CD8-positive, alpha-beta memory T cell (primary cell): Measurements from ENCODE around the gene RXRB. TPM values are rescaled to one million over a fixed set of nuclear protein-coding genes. Genes with fewer than 3 reads are reported as not detected.

ENCODE experiments used
- CTCF ChIA-PET: fragments of 350-600 bp; sonication (Branson Sonifier 250); formaldehyde crosslinking; loops from one replicate; lab custom pipeline; 2021; ENCODE audit warnings: antibody characterized with exemption; lab: Charles Lee
- POLR2A ChIA-PET: fragments of 350-600 bp; sonication (Branson Sonifier 250); formaldehyde crosslinking; loops from one replicate; lab custom pipeline; 2021; ENCODE audit warnings: antibody characterized with exemption; lab: Charles Lee
- DNase-seq, 5 donors: peaks; one replicate each; pipeline versions ENCODE4 v3.0.0 to v3.0.0-alpha.2; 2020 to 2022; ENCODE audit warnings: mixed read lengths in 1 of 5
- H3K27ac ChIP-seq: one replicate; pipeline ENCODE4 v1.7.0; 2013; ENCODE audit warnings: low read depth, mild to moderate bottlenecking, low read length, moderate library complexity
- H3K27me3 ChIP-seq: 2 replicates; pipeline ENCODE4 v1.7.0; 2013; ENCODE audit warnings: low read length, mild to moderate bottlenecking; ENCODE audit not compliant: insufficient read depth, poor library complexity, severe bottlenecking
- H3K36me3 ChIP-seq: 2 replicates; pipeline ENCODE4 v1.7.0; 2013; ENCODE audit warnings: mild to moderate bottlenecking, low read length, moderate library complexity; ENCODE audit not compliant: insufficient read depth
- H3K4me1 ChIP-seq: 2 replicates; pipeline ENCODE4 v1.7.0; 2013; ENCODE audit warnings: mild to moderate bottlenecking, low read length, moderate library complexity; ENCODE audit not compliant: insufficient read depth
- H3K4me3 ChIP-seq: 2 replicates; pipeline ENCODE4 v1.7.0; 2013; ENCODE audit warnings: mild to moderate bottlenecking, low read length
- H3K9me3 ChIP-seq: 2 replicates; pipeline ENCODE4 v1.7.0; 2013; ENCODE audit warnings: mild to moderate bottlenecking, low read length
- H3K27ac Mint-ChIP-seq, 8 donors: one replicate each; pipeline ENCODE4 v1.8.0; 2020 to 2021; ENCODE audit warnings: mixed read lengths in 8 of 8, mild to moderate bottlenecking in 6 of 8, inconsistent platforms in 3 of 8, moderate library complexity in 3 of 8
- H3K27me3 Mint-ChIP-seq, 2 donors: one replicate each; pipeline ENCODE4 v1.8.0; 2020 to 2021; ENCODE audit warnings: mixed read lengths in 2 of 2, mild to moderate bottlenecking in 1 of 2, moderate library complexity in 1 of 2
- H3K36me3 Mint-ChIP-seq, 3 donors: one replicate each; pipeline ENCODE4 v1.8.0; 2020 to 2021; ENCODE audit warnings: mixed read lengths in 3 of 3, inconsistent platforms in 1 of 3, mild to moderate bottlenecking in 1 of 3
- H3K4me1 Mint-ChIP-seq, 3 donors: one replicate each; pipeline ENCODE4 v1.8.0; 2020 to 2021; ENCODE audit warnings: mixed read lengths in 3 of 3, inconsistent platforms in 1 of 3, mild to moderate bottlenecking in 1 of 3
- H3K4me3 Mint-ChIP-seq, 7 donors: one replicate each; pipeline ENCODE4 v1.8.0; 2020 to 2021; ENCODE audit warnings: mixed read lengths in 7 of 7, mild to moderate bottlenecking in 6 of 7, moderate library complexity in 4 of 7, inconsistent platforms in 2 of 7
- H3K9me3 Mint-ChIP-seq, 5 donors: one replicate each; pipeline ENCODE4 v1.8.0; 2020 to 2022; ENCODE audit warnings: mixed read lengths in 5 of 5, mild to moderate bottlenecking in 3 of 5, moderate library complexity in 2 of 5, inconsistent platforms in 1 of 5
- polyA plus RNA-seq: library from polyadenylated mRNA; unstranded; fragments of 300-500 nt; fragmentation: Illumina TruSeq; gene quantifications from one replicate; pipeline ENCODE4 v1.2.3, GENCODE V29; 2021
- total RNA-seq, 2 experiments: library from RNA; stranded (reverse); gene quantifications; one replicate each; pipeline ENCODE4 v1.2.3, GENCODE V29; 2021

The RXRB gene
- total and polyA plus RNA-seq, 3 experiments from 2014 or later = 8.5 to 51.4 (median 47.1) TPM

DNA sequence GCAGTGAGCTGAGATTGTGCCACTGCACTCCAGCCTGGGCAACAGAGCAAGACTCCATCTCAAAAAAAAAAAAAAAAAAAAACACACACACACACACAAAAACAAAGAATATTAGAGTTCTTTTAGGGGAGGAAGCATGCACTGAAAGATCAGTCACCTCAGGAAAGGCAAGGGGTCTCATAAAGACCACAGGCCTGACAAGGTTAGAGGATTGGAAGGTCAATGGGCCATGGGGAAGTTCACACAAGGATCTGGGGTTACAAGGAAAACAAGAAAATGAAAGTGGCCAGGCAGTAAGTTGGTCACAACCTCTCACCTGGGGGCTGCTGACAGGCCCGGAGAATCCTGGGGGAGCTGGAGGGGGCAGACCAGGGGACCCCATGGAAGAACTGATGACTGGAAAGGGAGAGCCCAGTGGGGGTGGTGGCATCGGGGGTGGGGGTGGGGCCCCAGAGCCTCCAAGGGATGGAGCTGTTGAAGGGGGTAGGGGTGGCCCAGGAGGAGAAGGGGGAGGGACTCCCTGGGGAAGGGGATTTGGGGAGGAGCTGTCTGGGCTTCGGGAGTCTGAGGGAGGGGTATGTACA lies 1.5 kb downstream of the RXRB start:
- Histone ChIP-seq H3K9me3 (no peaks in the 10 kb centered on the region), H3K4me1 (peaks cover 54% of the 10 kb centered on the region), H3K27ac (no peak overlapping the region), H3K27me3 (no peaks in the 10 kb centered on the region), H3K36me3 (peaks cover 46% of the 10 kb centered on the region), H3K4me3 (no peak overlapping the region)
- H3K9me3 Mint-ChIP-seq = no peaks in the 10 kb centered on the region
- peaks cover 58 to 70% (median 65%) of the 10 kb centered on the region in 3 donors for H3K4me1 Mint-ChIP-seq
- H3K27me3 Mint-ChIP-seq = no peaks in the 10 kb centered on the region
- POLR2A ChIA-PET = interaction anchor here (1.2 to 1.5 kb wide), 2 partner anchors 10 to 73 kb away, joined by 5 to 6 read pairs; partner anchors contain the start of genes RING1, RPS18 and VPS52
- DNase-seq = no peak
- peaks cover 21 to 85% (median 28%) of the 10 kb centered on the region in 3 donors for H3K36me3 Mint-ChIP-seq
- H3K27ac Mint-ChIP-seq = peak overlapping the region in 7 of 8 donors; percentile 92 to 99 (median 96)
- H3K4me3 Mint-ChIP-seq = peak overlapping the region; percentile 87 to 100 (median 99)
- CTCF ChIA-PET = interaction anchor here (0.7 to 4.2 kb wide), 4 partner anchors 10 to 50 kb away, joined by 3 to 15 read pairs (median 6); partner anchors contain the start of gene RING1

- Histone ChIP-seq H3K36me3 (peaks cover 44% of the 10 kb centered on the region), H3K4me1 (peaks cover 48% of the 10 kb centered on the region), H3K9me3 (no peaks in the 10 kb centered on the region), H3K27me3 (no peaks in the 10 kb centered on the region), H3K4me3 (no peak overlapping the region), H3K27ac (no peak overlapping the region)
- CTCF ChIA-PET = interaction anchor here (0.7 to 4.2 kb wide), 10 partner anchors 9 to 101 kb away, joined by 3 to 15 read pairs (median 4); partner anchors contain the start of gene RING1
- H3K27me3 Mint-ChIP-seq = no peaks in the 10 kb centered on the region
- peaks cover 20 to 81% (median 27%) of the 10 kb centered on the region in 3 donors for H3K36me3 Mint-ChIP-seq
- H3K4me1 Mint-ChIP-seq = peaks cover 55 to 66% (median 59%) of the 10 kb centered on the region in 3 donors
- peak overlapping the region; percentile 80 to 100 (median 98) for H3K4me3 Mint-ChIP-seq
- no peak for DNase-seq
- peak overlapping the region in 7 of 8 donors; percentile 77 to 98 (median 90) for H3K27ac Mint-ChIP-seq
- no peaks in the 10 kb centered on the region for H3K9me3 Mint-ChIP-seq
- POLR2A ChIA-PET = no interaction called here
Observed at GRCh38 chr6:33198159-33198852, 2.2 kb downstream of the RXRB start.

- Histone ChIP-seq H3K36me3 (peaks cover 36% of the 10 kb centered on the region), H3K9me3 (no peaks in the 10 kb centered on the region), H3K27me3 (no peaks in the 10 kb centered on the region), H3K4me3 (no peak overlapping the region), H3K27ac (no peak overlapping the region), H3K4me1 (peaks cover 46% of the 10 kb centered on the region)
- peaks cover 0 to 2% of the 10 kb centered on the region in 2 donors for H3K27me3 Mint-ChIP-seq
- DNase-seq = peak in 2 of 5 donors; percentile 44 to 61
- peak overlapping the region; percentile 47 to 99 (median 89) for H3K4me3 Mint-ChIP-seq
- H3K36me3 Mint-ChIP-seq = peaks cover 13 to 75% (median 20%) of the 10 kb centered on the region in 3 donors
- peaks cover 52 to 64% (median 56%) of the 10 kb centered on the region in 3 donors for H3K4me1 Mint-ChIP-seq
- ChIA-PET CTCF (interaction anchor here (0.9 to 4.2 kb wide), 10 partner anchors 11 to 102 kb away, joined by 3 to 15 read pairs (median 4); partner anchors contain the start of gene RING1), POLR2A (no interaction called here)
- no peaks in the 10 kb centered on the region for H3K9me3 Mint-ChIP-seq
- H3K27ac Mint-ChIP-seq = peak overlapping the region; percentile 34 to 98 (median 83)
Observed at GRCh38 chr6:33197431-33198048, 2.9 kb downstream of the RXRB start.

GRCh38 chr6:33195304-33196165 lies 4.9 kb downstream of the RXRB start:
- Mint-ChIP-seq H3K27ac (peak overlapping the region in 1 of 8 donors; percentile 63), H3K36me3 (peaks cover 13 to 56% (median 18%) of the 10 kb centered on the region in 3 donors), H3K4me1 (peaks cover 40 to 54% (median 42%) of the 10 kb centered on the region in 3 donors), H3K9me3 (no peaks in the 10 kb centered on the region), H3K27me3 (peaks cover 7 to 13% of the 10 kb centered on the region in 2 donors), H3K4me3 (peak overlapping the region in 1 of 7 donors; percentile 7)
- no peaks in the 10 kb centered on the region for H3K9me3 ChIP-seq
- H3K4me3 ChIP-seq = no peak overlapping the region
- DNase-seq = no peak
- peaks cover 12% of the 10 kb centered on the region for H3K27me3 ChIP-seq
- CTCF ChIA-PET = interaction anchor here (1.6 kb wide), 1 partner anchor 54 kb away, joined by 3 read pairs; no protein-coding TSS in a partner anchor
- no peak overlapping the region for H3K27ac ChIP-seq
- H3K36me3 ChIP-seq = peaks cover 27% of the 10 kb centered on the region
- POLR2A ChIA-PET = interaction anchor here (1.1 kb wide), 1 partner anchor 32 kb away, joined by 3 read pairs; no protein-coding TSS in a partner anchor
- peaks cover 40% of the 10 kb centered on the region for H3K4me1 ChIP-seq

DNA sequence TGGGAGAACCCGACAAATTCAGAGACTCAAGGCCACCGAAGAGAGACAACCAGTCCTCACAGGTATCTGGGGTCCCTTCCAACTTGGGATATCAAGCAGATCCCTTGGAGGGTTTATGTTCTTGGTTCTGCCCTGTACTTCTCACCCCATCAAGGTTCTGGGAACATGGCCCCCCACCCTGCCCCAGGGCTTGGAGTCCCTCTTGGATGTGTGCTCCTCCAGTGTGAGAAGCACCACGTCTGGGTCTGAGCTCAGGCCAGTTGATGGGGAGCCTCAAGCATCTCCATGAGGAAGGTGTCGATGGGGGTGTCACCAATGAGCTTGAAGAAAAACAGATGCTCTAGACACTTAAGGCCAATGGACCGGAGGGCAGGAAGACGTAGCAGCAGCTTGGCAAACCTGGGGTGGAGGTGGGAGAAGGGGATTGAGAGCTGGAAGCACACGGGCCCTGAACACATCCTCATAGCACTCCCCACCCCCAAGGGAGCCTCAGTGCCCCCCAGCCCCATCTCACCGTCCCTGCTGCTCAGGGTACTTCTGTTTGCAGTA lies 6.0 kb downstream of the RXRB start:
- POLR2A ChIA-PET = interaction anchor here (1.5 kb wide), 1 partner anchor 222 kb away, joined by 3 read pairs; no protein-coding TSS in a partner anchor
- H3K4me1 Mint-ChIP-seq = peaks cover 36 to 48% (median 37%) of the 10 kb centered on the region in 3 donors

GRCh38 chr6:33193619-33194018 lies 6.8 kb downstream of the RXRB start:
- Histone ChIP-seq H3K4me1 (peaks cover 30% of the 10 kb centered on the region), H3K9me3 (no peaks in the 10 kb centered on the region), H3K4me3 (no peak overlapping the region), H3K36me3 (peaks cover 27% of the 10 kb centered on the region), H3K27ac (no peak overlapping the region), H3K27me3 (peaks cover 14% of the 10 kb centered on the region)
- H3K27ac Mint-ChIP-seq = peak overlapping the region in 2 of 8 donors; percentile 12 to 55
- peaks cover 18 to 45% (median 20%) of the 10 kb centered on the region in 3 donors for H3K36me3 Mint-ChIP-seq
- ChIA-PET POLR2A (interaction anchor here (1.1 to 1.5 kb wide), 3 partner anchors 11 to 222 kb away, joined by 3 to 4 read pairs (median 4); partner anchors contain the start of gene HSD17B8), CTCF (no interaction called here)
- no peak for DNase-seq
- peak overlapping the region in 4 of 7 donors; percentile 17 to 82 (median 55) for H3K4me3 Mint-ChIP-seq
- H3K9me3 Mint-ChIP-seq = no peaks in the 10 kb centered on the region
- H3K27me3 Mint-ChIP-seq = peaks cover 12 to 29% of the 10 kb centered on the region in 2 donors
- H3K4me1 Mint-ChIP-seq = peaks cover 28 to 39% (median 29%) of the 10 kb centered on the region in 3 donors

More for the DNA sequence above, 6.0 kb downstream of the RXRB start:
- peaks cover 12% of the 10 kb centered on the region for H3K27me3 ChIP-seq
- no peaks in the 10 kb centered on the region for H3K9me3 ChIP-seq
- peaks cover 17 to 49% (median 19%) of the 10 kb centered on the region in 3 donors for H3K36me3 Mint-ChIP-seq
- H3K36me3 ChIP-seq = peaks cover 27% of the 10 kb centered on the region
- DNase-seq = no peak
- no peak overlapping the region for H3K4me3 Mint-ChIP-seq
- peaks cover 36% of the 10 kb centered on the region for H3K4me1 ChIP-seq
- H3K27ac ChIP-seq = no peak overlapping the region
- CTCF ChIA-PET = interaction anchor here (1.6 kb wide), 1 partner anchor 55 kb away, joined by 3 read pairs; no protein-coding TSS in a partner anchor
- H3K4me3 ChIP-seq = no peak overlapping the region
- H3K27me3 Mint-ChIP-seq = peaks cover 12 to 23% of the 10 kb centered on the region in 2 donors
- H3K9me3 Mint-ChIP-seq = no peaks in the 10 kb centered on the region
- H3K27ac Mint-ChIP-seq = peak overlapping the region in 1 of 8 donors; percentile 8
